ENCODE results near the gene IMPDH1.

- TF ChIP-seq, protein P1, sequence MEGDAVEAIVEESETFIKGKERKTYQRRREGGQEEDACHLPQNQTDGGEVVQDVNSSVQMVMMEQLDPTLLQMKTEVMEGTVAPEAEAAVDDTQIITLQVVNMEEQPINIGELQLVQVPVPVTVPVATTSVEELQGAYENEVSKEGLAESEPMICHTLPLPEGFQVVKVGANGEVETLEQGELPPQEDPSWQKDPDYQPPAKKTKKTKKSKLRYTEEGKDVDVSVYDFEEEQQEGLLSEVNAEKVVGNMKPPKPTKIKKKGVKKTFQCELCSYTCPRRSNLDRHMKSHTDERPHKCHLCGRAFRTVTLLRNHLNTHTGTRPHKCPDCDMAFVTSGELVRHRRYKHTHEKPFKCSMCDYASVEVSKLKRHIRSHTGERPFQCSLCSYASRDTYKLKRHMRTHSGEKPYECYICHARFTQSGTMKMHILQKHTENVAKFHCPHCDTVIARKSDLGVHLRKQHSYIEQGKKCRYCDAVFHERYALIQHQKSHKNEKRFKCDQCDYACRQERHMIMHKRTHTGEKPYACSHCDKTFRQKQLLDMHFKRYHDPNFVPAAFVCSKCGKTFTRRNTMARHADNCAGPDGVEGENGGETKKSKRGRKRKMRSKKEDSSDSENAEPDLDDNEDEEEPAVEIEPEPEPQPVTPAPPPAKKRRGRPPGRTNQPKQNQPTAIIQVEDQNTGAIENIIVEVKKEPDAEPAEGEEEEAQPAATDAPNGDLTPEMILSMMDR (conservative IDR thresholded peaks at IDR 0.05): no peak
- no peak for TF ChIP-seq EZH2 (IDR thresholded peaks at IDR 0.05; ENCODE audit: low read depth)
Observed at GRCh38 chr7:128359939-128360338, 49.8 kb downstream of the IMPDH1 start.

Data from PC-9 (cell line).